A673 (cell line): ENCODE measurements around the gene EDN3. TPM values are rescaled to one million over a fixed set of nuclear protein-coding genes. Genes with fewer than 3 reads are reported as not detected.
"Not testable (repeated sequence)": the region's sequence is repeated elsewhere in the genome, so short reads cannot be mapped to it uniquely, and the experiment has no call there.

Source experiments
- BruUV-seq: library from RNA; stranded (reverse); fragments of 400-500 nt; replicated peaks from 2 replicates; lab custom pipeline; 2021; lab: Mats Ljungman, UMichigan
- CTCF ChIA-PET: fragments of 300-600 bp; sonication (Branson Sonifier 250); formaldehyde crosslinking; loops from one replicate; lab custom pipeline; 2022; ENCODE audit warnings: antibody characterized with exemption; lab: Charles Lee
- POLR2A ChIA-PET: fragments of 300-600 bp; sonication (Branson Sonifier 250); formaldehyde crosslinking; loops from one replicate; lab custom pipeline; 2022; ENCODE audit warnings: antibody characterized with exemption; ENCODE audit not compliant: low non-redundant PET; lab: Charles Lee
- DNase-seq: peaks from one replicate; pipeline ENCODE4 v3.0.0-alpha.2; 2015; ENCODE audit warnings: low spot score
- H3K27ac ChIP-seq: fragments of 200-600 bp; sonication (generic); 2 replicates; pipeline ENCODE4 v1.5.1; 2016; ENCODE audit warnings: mixed run types, low read depth, mild to moderate bottlenecking, mixed read lengths, antibody characterized with exemption, low read length; ENCODE audit not compliant: poor library complexity, severe bottlenecking
- H3K27me3 ChIP-seq: fragments of 200-600 bp; sonication (generic); replicated peaks from 2 replicates; pipeline ENCODE4 v1.6.1; 2017; ENCODE audit warnings: mixed run types, low read depth, mild to moderate bottlenecking, mixed read lengths, antibody characterized with exemption, low read length; ENCODE audit not compliant: insufficient read depth, poor library complexity
- H3K36me3 ChIP-seq: fragments of 200-600 bp; sonication (generic); 2 replicates; pipeline ENCODE4 v1.6.1; 2016; ENCODE audit warnings: mixed run types, mild to moderate bottlenecking, mixed read lengths, antibody characterized with exemption, low read length; ENCODE audit not compliant: insufficient read depth, poor library complexity, severe bottlenecking
- H3K4me1 ChIP-seq: fragments of 200-600 bp; sonication (generic); 2 replicates; pipeline ENCODE4 v1.6.1; 2017; ENCODE audit warnings: mixed run types, mild to moderate bottlenecking, mixed read lengths, antibody characterized with exemption, low read length; ENCODE audit not compliant: insufficient read depth, poor library complexity, severe bottlenecking
- H3K4me3 ChIP-seq: fragments of 200-600 bp; sonication (generic); 2 replicates; pipeline ENCODE4 v1.5.1; 2016; ENCODE audit warnings: low read depth, mixed run types, mild to moderate bottlenecking, mixed read lengths, low read length; ENCODE audit not compliant: poor library complexity, severe bottlenecking
- H3K9me3 ChIP-seq: fragments of 200-600 bp; sonication (generic); 2 replicates; pipeline ENCODE4 v1.6.1; 2016; ENCODE audit warnings: mixed run types, low read depth, mild to moderate bottlenecking, mixed read lengths, antibody characterized with exemption, low read length; ENCODE audit not compliant: poor library complexity, severe bottlenecking
- EZH2 ChIP-seq: fragments of 200-600 bp; sonication (generic); IDR thresholded peaks from 2 replicates; pipeline ENCODE4 v1.6.1; 2017; ENCODE audit warnings: borderline replicate concordance, low read depth, mild to moderate bottlenecking, mixed read lengths, antibody characterized with exemption, low read length; ENCODE audit not compliant: poor library complexity, severe bottlenecking
- intact Hi-C: fragments of 100-400 bp; cut with micrococcal nuclease; formaldehyde crosslinking; loops from one replicate; pipeline ENCODE4 v1.10.0; 2022; ENCODE audit not compliant: unreplicated experiment
- total RNA-seq: library from RNA; stranded (reverse); gene quantifications from 2 replicates; pipeline ENCODE4 v1.2.3, GENCODE V29; 2021
- TF ChIP-seq, protein P1 (sequence below): fragments of 300-800, 200-600 bp; sonication (generic); conservative IDR thresholded peaks from 2 replicates; pipeline ENCODE4 v1.5.1; 2017; ENCODE audit warnings: low read depth, mild to moderate bottlenecking, antibody characterized with exemption, low read length, moderate library complexity, mixed read lengths

EDN3 gene
- total RNA-seq, 1 experiment from 2014 or later, result not detected

DNA sequence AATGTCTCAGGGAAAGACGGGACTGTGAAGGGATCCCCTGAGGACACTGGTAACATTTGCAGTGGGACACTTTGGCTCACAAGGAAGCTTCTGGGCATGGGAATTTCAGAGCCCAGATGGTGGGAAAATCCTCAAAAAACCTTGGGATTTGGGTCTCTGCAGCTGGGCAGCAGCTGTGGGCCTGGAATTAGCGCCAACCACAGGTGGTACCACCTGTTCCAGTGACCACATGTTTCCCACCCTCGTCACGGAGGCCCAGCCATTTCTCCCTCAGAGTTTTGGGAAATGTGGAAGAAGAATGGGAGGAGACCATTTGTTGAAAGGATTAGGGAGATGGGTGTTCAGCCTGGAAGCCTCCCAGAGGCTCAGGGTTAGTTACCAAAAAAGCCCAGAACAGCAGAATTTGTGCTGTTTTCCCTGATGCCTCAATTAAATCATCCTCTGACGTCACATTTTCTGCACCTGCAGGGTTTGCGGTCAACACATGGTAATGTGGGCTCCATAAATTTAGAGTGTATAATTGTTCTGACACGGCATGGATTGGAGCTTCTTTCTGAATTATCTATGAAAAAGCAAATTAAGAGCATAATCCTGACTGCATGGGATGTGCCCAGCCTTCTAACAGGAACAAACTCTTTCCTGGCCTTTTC lies 34.4 kb downstream of the EDN3 start:
- POLR2A ChIA-PET, result no interaction called here
- no peaks in the 10 kb centered on the region for H3K4me1 ChIP-seq
- no TSS peak for BruUV-seq
- no peak overlapping the region for H3K27ac ChIP-seq
- intact Hi-C loops, result no loop called here
- TF ChIP-seq EZH2, result no peak
- TF ChIP-seq, protein P1, sequence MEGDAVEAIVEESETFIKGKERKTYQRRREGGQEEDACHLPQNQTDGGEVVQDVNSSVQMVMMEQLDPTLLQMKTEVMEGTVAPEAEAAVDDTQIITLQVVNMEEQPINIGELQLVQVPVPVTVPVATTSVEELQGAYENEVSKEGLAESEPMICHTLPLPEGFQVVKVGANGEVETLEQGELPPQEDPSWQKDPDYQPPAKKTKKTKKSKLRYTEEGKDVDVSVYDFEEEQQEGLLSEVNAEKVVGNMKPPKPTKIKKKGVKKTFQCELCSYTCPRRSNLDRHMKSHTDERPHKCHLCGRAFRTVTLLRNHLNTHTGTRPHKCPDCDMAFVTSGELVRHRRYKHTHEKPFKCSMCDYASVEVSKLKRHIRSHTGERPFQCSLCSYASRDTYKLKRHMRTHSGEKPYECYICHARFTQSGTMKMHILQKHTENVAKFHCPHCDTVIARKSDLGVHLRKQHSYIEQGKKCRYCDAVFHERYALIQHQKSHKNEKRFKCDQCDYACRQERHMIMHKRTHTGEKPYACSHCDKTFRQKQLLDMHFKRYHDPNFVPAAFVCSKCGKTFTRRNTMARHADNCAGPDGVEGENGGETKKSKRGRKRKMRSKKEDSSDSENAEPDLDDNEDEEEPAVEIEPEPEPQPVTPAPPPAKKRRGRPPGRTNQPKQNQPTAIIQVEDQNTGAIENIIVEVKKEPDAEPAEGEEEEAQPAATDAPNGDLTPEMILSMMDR, result no peak
- DNase-seq, result no peak
- peaks cover 9% of the 10 kb centered on the region for H3K27me3 ChIP-seq
- no peaks in the 10 kb centered on the region for H3K36me3 ChIP-seq
- no peaks in the 10 kb centered on the region for H3K9me3 ChIP-seq
- no peak overlapping the region for H3K4me3 ChIP-seq
- CTCF ChIA-PET, result no interaction called here

DNA sequence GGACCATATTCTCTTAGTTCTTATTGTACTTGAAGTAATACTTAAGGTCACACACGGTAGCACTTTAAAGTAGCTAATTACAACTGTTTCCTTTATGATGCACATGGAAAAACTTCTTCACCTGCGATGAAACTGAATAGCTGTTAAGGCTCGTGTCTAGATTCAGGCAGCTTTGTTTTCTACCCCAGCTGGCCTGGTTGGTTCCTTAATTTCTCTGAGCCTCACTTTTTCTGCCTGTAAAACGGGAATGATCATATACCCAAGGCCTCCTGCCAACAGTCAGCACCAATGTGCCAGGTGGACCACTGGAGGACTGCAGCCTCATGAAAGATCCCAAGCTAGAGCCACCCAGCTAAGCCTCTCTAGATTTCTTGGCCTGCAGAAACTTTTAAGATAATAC lies 35.0 kb downstream of the EDN3 start:
- peaks cover 9% of the 10 kb centered on the region for H3K27me3 ChIP-seq
- no peak for DNase-seq
- H3K4me3 ChIP-seq, result no peak overlapping the region
- H3K9me3 ChIP-seq, result no peaks in the 10 kb centered on the region
- POLR2A ChIA-PET, result no interaction called here
- no peak overlapping the region for H3K27ac ChIP-seq
- CTCF ChIA-PET, result no interaction called here
- no TSS peak for BruUV-seq
- no peaks in the 10 kb centered on the region for H3K36me3 ChIP-seq
- intact Hi-C loops, result no loop called here
- H3K4me1 ChIP-seq, result no peaks in the 10 kb centered on the region
- TF ChIP-seq, protein P1, result no peak
- no peak for TF ChIP-seq EZH2

DNA sequence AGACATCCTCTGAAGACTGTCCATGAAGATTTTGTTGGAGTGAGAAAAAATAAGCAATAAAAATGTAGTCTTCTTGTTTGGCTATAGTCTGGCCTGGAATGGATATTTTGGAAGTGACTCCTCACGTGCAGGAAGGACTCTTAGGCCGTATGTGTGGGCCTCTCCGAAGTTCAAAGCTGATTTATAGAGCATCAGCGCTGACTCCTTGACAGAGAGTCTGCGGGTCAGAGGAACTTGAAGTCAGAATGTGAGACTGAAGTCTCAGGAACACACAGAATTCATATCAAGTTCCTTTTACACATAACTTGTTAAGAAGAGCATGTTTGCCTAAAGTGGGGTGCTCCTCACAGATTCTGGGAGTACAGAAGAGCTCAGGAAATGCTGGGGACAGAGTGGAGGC lies 36.1 kb downstream of the EDN3 start:
- no peak overlapping the region for H3K4me3 ChIP-seq
- CTCF ChIA-PET, result no interaction called here
- DNase-seq, result no peak
- no peaks in the 10 kb centered on the region for H3K4me1 ChIP-seq
- BruUV-seq, result no TSS peak
- H3K27ac ChIP-seq, result no peak overlapping the region
- no peaks in the 10 kb centered on the region for H3K36me3 ChIP-seq
- POLR2A ChIA-PET, result no interaction called here
- peaks cover 6% of the 10 kb centered on the region for H3K27me3 ChIP-seq
- no peaks in the 10 kb centered on the region for H3K9me3 ChIP-seq
- TF ChIP-seq EZH2, result no peak
- TF ChIP-seq, protein P1, result no peak
- intact Hi-C loops, result no loop called here

DNA sequence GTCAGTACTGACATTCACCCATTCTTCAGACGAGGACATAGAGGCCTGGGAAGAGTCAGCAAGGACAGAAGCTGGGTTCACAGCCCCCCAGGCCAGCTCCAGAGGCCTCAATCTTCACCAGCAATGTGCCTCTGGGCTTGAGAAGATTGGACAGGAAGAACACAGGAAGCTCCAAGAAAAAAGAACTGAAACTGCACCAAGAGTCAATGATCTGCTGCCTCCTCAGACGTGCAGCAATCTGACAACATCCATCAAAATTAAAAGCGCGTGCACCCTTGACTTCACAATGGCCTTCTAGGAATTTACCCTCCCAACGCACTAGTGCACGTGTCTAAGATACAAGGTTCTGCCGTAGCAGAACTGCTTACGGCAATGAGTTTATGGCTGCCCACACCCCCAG lies 38.0 kb downstream of the EDN3 start:
- H3K9me3 ChIP-seq, intact Hi-C loops, CTCF ChIA-PET, BruUV-seq, POLR2A ChIA-PET, H3K4me1 ChIP-seq, H3K36me3 ChIP-seq, H3K27me3 ChIP-seq, DNase-seq, H3K4me3 ChIP-seq, H3K27ac ChIP-seq: not testable (repeated sequence)
